Adrenal gland (tissue), 5 donors: ENCODE results near the gene FCSK.

ENCODE experiments used
- CTCF ChIP-seq, 6 experiments: fragments of 450-650 bp in 4 of 6; fragments of 200-600 bp in 2 of 6; sonication (generic) in 1 of 6; IDR thresholded peaks; 1 replicate in 5 of 6; 2 replicates in 1 of 6; pipeline versions ENCODE4 v1.5.1 to v1.8.0; 2016 to 2021; ENCODE audit warnings: antibody characterized with exemption in 6 of 6, mild to moderate bottlenecking in 2 of 6, moderate library complexity in 1 of 6
- POLR2A ChIP-seq, 2 donors: fragments of 450-650 bp; IDR thresholded peaks; one replicate each; pipeline ENCODE4 v1.6.1; 2017; ENCODE audit warnings: antibody characterized with exemption in 2 of 2, mild to moderate bottlenecking in 2 of 2, moderate library complexity in 1 of 2
- donor health status: DM: no; HTN: no; CAD: no.

- TF ChIP-seq CTCF (IDR thresholded peaks at IDR 0.05) (no peak), POLR2A (IDR thresholded peaks at IDR 0.05) (peak in 1 of 2 donors; percentile 12)
Measured at GRCh38 chr16:70437582-70438557, 16.5 kb upstream of the FCSK start.
